ENCODE results near the gene PDZD2.

Gene PDZD2

GRCh38 chr5:32143617-32144377, 504.9 kb downstream of the PDZD2 start:
- no peak for TF ChIP-seq CTCF (IDR thresholded peaks at IDR 0.05; ENCODE audit: insufficient read depth, missing control alignments)
- peak; percentile 94 for FAIRE-seq
- DNase-seq (ENCODE audit: insufficient read length, low spot score) = no peak

- DNase-seq (ENCODE audit: insufficient read length, low spot score) = no peak
- no peak for FAIRE-seq
- TF ChIP-seq CTCF (IDR thresholded peaks at IDR 0.05; ENCODE audit: insufficient read depth, missing control alignments) = no peak
These were observed 505.7 kb downstream of the PDZD2 start for GRCh38 chr5:32144378-32145207.

- FAIRE-seq (no peak), DNase-seq (ENCODE audit: insufficient read length, low spot score) (no peak)
- no peak for TF ChIP-seq CTCF (IDR thresholded peaks at IDR 0.05; ENCODE audit: insufficient read depth, missing control alignments)
These were observed 506.4 kb downstream of the PDZD2 start for GRCh38 chr5:32145378-32145777.

- DNase-seq (ENCODE audit: insufficient read length, low spot score) (no peak), FAIRE-seq (no peak)
- no peak for TF ChIP-seq CTCF (IDR thresholded peaks at IDR 0.05; ENCODE audit: insufficient read depth, missing control alignments)
These were observed 508.3 kb downstream of the PDZD2 start for GRCh38 chr5:32147236-32147635.

- DNase-seq (ENCODE audit: insufficient read length, low spot score) (no peak), FAIRE-seq (no peak)
- no peak for TF ChIP-seq CTCF (IDR thresholded peaks at IDR 0.05; ENCODE audit: insufficient read depth, missing control alignments)
These were observed 509.0 kb downstream of the PDZD2 start for GRCh38 chr5:32147959-32148358.

GRCh38 chr5:32150366-32150765, 511.4 kb downstream of the PDZD2 start:
- DNase-seq (ENCODE audit: insufficient read length, low spot score) (no peak), FAIRE-seq (no peak)
- TF ChIP-seq CTCF (IDR thresholded peaks at IDR 0.05; ENCODE audit: insufficient read depth, missing control alignments) = no peak

- DNase-seq (ENCODE audit: insufficient read length, low spot score) (no peak), FAIRE-seq (no peak)
- TF ChIP-seq CTCF (IDR thresholded peaks at IDR 0.05; ENCODE audit: insufficient read depth, missing control alignments) = no peak
These were observed 512.3 kb downstream of the PDZD2 start for GRCh38 chr5:32151198-32151597.

All from D721Med (cell line).